Cerebellar nuclear complex (tissue), 1 donor: ENCODE measurements around the gene BMX.
A peak's percentile ranks its signal among the peaks of the same experiment; 100 is the strongest.

Experiments
- DNase-seq, 2 experiments: peaks; one replicate each; lab custom pipeline; 2025; lab: John Stamatoyannopoulos, UW

Gene BMX

GRCh38 chrX:15500497-15500966 lies at the start of gene BMX:
Gene BMX (plus strand): TSS chrX:15500807. CDS start chrX:15508354, 7,547 bp downstream.
- DNase-seq: no peak

- DNase-seq: no peak
Observed at GRCh38 chrX:15451913-15452312, 48.7 kb upstream of the BMX start.

GRCh38 chrX:15464704-15465103 lies 35.9 kb upstream of the BMX start:
- no peak for DNase-seq

GRCh38 chrX:15465347-15465746 lies 35.3 kb upstream of the BMX start:
- DNase-seq: no peak

GRCh38 chrX:15465896-15466651 lies 34.5 kb upstream of the BMX start:
- DNase-seq: no peak

- no peak for DNase-seq
Observed at GRCh38 chrX:15468036-15468435, 32.6 kb upstream of the BMX start.

GRCh38 chrX:15469613-15470012 lies 31.0 kb upstream of the BMX start:
- no peak for DNase-seq

- DNase-seq: no peak
Observed at GRCh38 chrX:15471028-15471427, 29.6 kb upstream of the BMX start.

- DNase-seq: no peak
Observed at GRCh38 chrX:15472531-15472930, 28.1 kb upstream of the BMX start.

- no peak for DNase-seq
Observed at GRCh38 chrX:15474028-15474427, 26.6 kb upstream of the BMX start.

- DNase-seq: no peak
Observed at GRCh38 chrX:15475021-15475420, 25.6 kb upstream of the BMX start.

- DNase-seq: no peak
Observed at GRCh38 chrX:15475486-15475885, 25.1 kb upstream of the BMX start.

GRCh38 chrX:15483891-15484290 lies 16.7 kb upstream of the BMX start:
- DNase-seq: no peak

- DNase-seq: no peak
Observed at GRCh38 chrX:15492469-15492868, 8.1 kb upstream of the BMX start.

- DNase-seq: peak in 1 of 2 experiments; percentile 65
Observed at GRCh38 chrX:15493118-15493962, 7.3 kb upstream of the BMX start, which contains the start of gene PIR. Gene PIR (minus strand): TSS chrX:15493333. CDS start chrX:15491257, 2,076 bp downstream.

- no peak for DNase-seq
Observed at GRCh38 chrX:15495801-15496200, 4.8 kb upstream of the BMX start.

- DNase-seq: no peak
Observed at GRCh38 chrX:15496824-15497223, 3.8 kb upstream of the BMX start.

GRCh38 chrX:15497865-15498264 lies 2.7 kb upstream of the BMX start:
- DNase-seq: no peak

- DNase-seq: no peak
Observed at GRCh38 chrX:15498741-15499140, 1.9 kb upstream of the BMX start.

GRCh38 chrX:15499976-15500375 lies 631 bp upstream of the BMX start:
- DNase-seq: no peak

- DNase-seq: no peak
Observed at GRCh38 chrX:15501506-15501905, 899 bp downstream of the BMX start.

GRCh38 chrX:15504661-15505060 lies 4.1 kb downstream of the BMX start:
- DNase-seq: no peak

GRCh38 chrX:15505101-15505500 lies 4.5 kb downstream of the BMX start:
- DNase-seq: no peak
